Hypothalamus (tissue), 51 donors: ENCODE results near the gene ODAD2.

Experiments
- DNase-seq, 51 donors: peaks; one replicate each; lab custom pipeline; 2025; lab: John Stamatoyannopoulos, UW

Gene ODAD2

GRCh38 chr10:27844223-27844622 is 154.7 kb downstream of the ODAD2 start:
- no peak for DNase-seq

- DNase-seq, result no peak
Measured at GRCh38 chr10:27838901-27839300, 160.0 kb downstream of the ODAD2 start.

- DNase-seq, result no peak
Measured at GRCh38 chr10:27838361-27838760, 160.5 kb downstream of the ODAD2 start.

DNA sequence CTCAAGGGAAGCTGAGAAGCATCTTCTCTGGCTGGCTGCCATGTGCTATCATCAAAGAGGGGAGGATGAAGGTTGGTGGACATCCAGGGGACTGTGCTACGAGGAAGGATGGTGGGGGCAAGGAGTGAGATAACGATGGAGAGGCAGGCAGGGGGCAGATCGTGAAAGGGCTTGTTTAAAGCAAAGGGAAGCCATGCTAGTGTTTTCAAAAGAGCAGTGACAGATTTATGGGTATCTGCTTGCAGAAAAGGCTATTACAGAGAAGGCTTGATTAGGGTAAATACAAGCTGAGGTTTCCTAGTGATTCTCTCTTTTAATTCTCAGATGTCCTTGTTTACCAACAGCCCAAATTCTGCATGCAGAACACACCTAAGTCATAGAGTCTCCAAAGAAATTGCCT is 164.4 kb downstream of the ODAD2 start:
- no peak for DNase-seq

DNA sequence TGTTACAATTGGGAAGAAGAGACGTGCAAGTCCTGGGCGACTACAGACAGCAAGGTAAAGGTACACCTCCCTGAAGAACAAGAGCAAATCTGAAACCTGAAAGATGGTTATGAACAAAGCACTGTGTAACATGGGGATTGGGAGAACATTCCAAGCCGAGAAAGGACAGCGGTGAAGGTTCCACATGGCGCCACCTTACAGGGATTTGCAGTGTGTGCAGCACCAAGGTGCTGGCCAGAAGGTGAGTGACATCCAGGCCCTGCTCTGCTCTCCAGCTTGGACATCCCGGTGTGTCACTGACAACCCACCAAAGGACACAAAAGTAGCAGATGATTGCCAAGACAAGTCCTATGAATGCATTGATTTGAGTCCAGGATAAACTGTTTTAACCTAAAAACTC is 165.1 kb downstream of the ODAD2 start:
- no peak for DNase-seq

- no peak for DNase-seq
Measured at GRCh38 chr10:27832826-27833225, 166.1 kb downstream of the ODAD2 start.

GRCh38 chr10:27826369-27826768 is 172.5 kb downstream of the ODAD2 start:
- no peak for DNase-seq

- DNase-seq, result no peak
Measured at GRCh38 chr10:27822301-27822700, 176.6 kb downstream of the ODAD2 start.

DNA sequence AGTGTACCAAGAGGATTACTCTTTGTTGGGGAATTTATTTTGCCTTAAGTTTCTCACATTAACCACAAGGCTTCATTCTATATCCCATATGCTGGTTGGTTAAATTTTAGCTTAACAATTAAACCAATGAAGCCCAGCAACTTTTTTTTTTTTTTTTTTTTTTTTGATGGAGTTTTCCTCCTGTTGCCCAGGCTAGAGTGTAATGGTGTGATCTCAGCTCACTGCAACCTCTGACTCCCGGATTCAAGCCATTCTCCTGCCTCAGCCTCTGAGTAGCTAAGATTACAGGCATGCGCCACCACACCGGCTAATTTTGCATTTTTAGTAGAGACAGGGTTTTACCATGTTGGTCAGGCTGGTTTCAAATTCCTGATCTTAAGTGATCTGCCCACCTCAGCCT is 178.2 kb downstream of the ODAD2 start:
- no peak for DNase-seq

- DNase-seq, result no peak
Measured at GRCh38 chr10:27819781-27820531, 178.9 kb downstream of the ODAD2 start.

GRCh38 chr10:27816320-27816719 is 182.6 kb downstream of the ODAD2 start:
- DNase-seq, result no peak

DNA sequence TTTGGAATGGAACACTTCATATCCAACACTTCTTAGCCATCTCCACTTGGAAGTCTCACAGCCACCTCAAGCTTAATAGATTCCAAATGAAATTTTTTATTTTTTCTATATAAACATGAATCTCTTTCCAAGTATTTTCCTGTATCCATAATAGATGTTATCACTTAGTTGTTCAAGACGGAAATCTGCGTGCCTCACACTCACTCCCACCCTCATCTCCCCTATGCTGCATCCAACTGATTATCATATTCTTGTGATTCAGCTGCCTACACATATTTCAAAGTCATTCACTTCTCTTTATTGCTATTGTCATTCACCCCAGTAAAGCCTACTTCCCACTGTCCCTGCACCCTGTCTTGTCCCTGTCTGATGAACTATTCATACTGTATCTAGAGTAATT is 183.0 kb downstream of the ODAD2 start:
- no peak for DNase-seq

DNA sequence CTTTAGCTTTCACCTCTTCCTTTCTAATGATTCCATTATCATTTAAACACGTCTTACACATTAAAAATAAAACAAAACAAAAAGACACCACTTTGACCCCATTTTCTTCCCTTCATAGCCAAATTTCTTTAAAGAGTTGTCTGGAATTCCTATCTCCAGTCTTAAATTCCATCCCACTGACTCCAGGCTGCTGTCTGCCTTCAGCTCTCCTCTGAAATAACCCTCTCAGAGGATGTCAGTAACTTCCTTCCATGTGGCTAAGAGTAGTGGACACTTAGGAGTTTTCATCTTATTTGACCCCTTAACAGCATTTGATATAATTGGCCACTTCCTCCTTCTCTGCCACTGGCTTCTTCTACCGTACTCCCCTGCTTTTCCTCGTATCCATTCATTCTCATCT is 183.6 kb downstream of the ODAD2 start:
- no peak for DNase-seq

- DNase-seq, result no peak
Measured at GRCh38 chr10:27805180-27805579, 193.7 kb downstream of the ODAD2 start.

DNA sequence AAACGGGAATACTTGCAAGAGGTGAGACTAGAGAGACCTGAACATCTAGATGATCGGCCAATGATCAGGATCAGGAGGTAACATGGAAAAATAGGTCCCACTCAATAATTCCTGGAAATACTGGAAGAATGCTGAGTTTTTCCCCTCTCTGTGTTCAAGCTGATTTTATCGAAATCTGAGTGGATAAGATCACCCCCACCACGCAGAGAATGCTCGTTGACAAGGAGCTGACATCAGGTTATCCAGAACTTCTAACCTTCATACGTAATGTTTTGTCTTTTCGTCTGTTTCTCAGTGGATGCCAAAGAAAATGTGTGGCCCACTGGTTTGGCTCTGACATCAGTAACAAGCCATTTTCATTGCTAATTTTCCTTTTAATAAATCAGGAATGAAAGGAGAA is 194.7 kb downstream of the ODAD2 start:
- DNase-seq, result no peak

DNA sequence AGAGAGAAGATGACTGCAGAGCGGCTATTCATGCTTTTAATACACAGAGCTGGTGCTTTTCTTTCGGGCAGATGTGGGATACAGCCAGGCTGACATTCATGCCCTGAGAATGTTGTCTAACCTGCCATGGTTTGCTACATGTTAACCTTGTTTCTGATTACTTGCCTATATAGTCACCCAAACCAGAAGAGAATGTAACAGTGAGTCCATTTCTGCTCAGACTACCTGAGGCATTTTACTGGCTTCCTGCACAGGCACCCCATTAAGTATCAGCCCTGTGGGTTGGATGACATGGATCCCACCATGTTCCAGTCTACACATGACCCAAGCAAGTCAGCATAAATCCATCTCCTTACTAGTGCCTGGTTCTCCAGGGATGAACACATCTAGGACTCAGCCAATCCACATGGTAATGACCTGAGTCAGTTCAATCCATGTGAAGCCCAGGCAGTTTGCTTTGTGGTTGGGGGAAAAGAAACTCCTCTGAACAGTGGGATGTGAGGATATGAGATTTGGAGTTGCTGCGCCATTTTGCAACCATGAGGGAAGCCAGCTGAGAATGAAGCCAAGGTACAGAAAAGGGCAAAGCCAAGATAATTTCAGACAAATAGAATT is 197.6 kb downstream of the ODAD2 start:
- DNase-seq, result no peak

GRCh38 chr10:27799046-27799445 is 199.8 kb downstream of the ODAD2 start:
- no peak for DNase-seq

- DNase-seq, result no peak
Measured at GRCh38 chr10:27794157-27794556, 204.7 kb downstream of the ODAD2 start.

- DNase-seq, result no peak
Measured at GRCh38 chr10:27792216-27792615, 206.7 kb downstream of the ODAD2 start.

- DNase-seq, result no peak
Measured at GRCh38 chr10:27784272-27784671, 214.6 kb downstream of the ODAD2 start.

DNA sequence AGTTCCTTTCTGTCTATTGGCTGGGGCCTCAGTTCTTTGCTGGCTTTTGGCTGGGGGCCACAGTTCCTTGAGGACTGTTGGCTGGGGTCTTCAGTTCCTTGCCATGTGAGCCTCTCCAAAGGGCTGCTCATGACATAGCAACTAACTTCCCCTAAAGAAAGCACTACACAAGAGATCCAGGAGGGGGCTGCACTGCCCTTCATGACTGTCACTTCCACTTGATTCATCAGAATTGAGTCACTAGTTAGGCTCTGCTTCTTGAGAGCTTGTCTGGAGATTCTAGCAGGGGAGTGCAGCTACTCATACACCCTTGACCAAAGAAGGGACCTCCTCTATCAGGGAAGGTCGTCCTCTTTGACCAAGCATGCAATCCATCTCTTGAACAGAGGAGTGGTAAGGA is 215.2 kb downstream of the ODAD2 start:
- DNase-seq, result no peak

DNA sequence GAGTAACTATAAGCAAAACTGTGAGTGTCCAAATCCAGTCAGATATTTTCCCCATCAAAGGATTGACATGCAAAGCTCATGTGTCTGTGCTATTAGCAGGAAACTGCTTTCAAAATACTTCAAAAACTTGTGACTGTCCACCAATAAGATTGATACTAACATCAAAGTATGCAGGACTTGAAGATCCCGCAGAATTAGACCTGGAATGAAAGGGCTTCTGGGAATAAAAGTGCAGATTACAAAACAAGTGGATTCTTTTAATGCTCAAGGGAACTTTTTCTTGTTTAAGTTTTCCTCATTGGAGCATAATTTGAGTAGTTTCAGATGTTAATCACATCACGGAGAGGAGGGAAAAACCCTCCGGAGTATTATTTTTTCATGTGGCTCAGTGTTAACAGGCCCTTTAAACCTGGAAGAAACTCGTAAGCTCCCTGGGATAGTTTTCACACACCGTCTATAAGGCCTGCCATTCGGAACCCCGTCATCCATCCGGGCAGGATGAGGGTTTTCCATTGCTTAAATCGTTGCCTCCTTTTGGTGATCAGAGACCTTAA is 219.3 kb downstream of the ODAD2 start:
- no peak for DNase-seq
